ENCODE results near the gene ISCA2.

- TF ChIP-seq CTCF (conservative IDR thresholded peaks at IDR 0.05; ENCODE audit: low read length) (no peak), EZH2phosphoT487 (IDR thresholded peaks at IDR 0.05; ENCODE audit: borderline replicate concordance, low read depth, low read length) (no peak)
These were observed 10.2 kb upstream of the ISCA2 start for GRCh38 chr14:74483321-74483720.

All from OCI-LY7 (cell line).